NB4 (cell line): ENCODE measurements around the gene CYTH1.

Source experiments
- CTCF ChIP-seq: IDR thresholded peaks from one replicate; pipeline ENCODE4 v1.5.1; 2012; ENCODE audit warnings: low read depth, low read length
- MYC ChIP-seq: IDR thresholded peaks from 2 replicates; pipeline ENCODE4 v1.6.1; 2011; ENCODE audit warnings: low read depth, low read length

- TF ChIP-seq CTCF (peak; percentile 6), MYC (no peak)
These were observed 107.3 kb downstream of the CYTH1 start for GRCh38 chr17:78674595-78675315.
